HCT116 (cell line): ENCODE measurements around the gene FILIP1. TPM values are rescaled to one million over a fixed set of nuclear protein-coding genes. Genes with fewer than 3 reads are reported as not detected.

Experiments used
- ATAC-seq: fragments of 200-7000 bp; cut with Tn5 transposase; 2 replicates; pipeline ENCODE4 v1.9.1; 2020; ENCODE audit warnings: mild to moderate bottlenecking, moderate library complexity
- BruUV-seq: library from RNA; stranded (reverse); fragments of 400-500 nt; replicated peaks from 2 replicates; lab custom pipeline; 2021; lab: Mats Ljungman, UMichigan
- CTCF ChIA-PET: fragments of 300-600 bp; sonication (Branson Sonifier 250); formaldehyde crosslinking; loops from one replicate; lab custom pipeline; 2021; ENCODE audit warnings: antibody characterized with exemption; lab: Charles Lee
- POLR2A ChIA-PET: fragments of 300-600, 350-600 bp; sonication (Branson Sonifier 250); formaldehyde crosslinking; loops from one replicate; lab custom pipeline; 2021; ENCODE audit warnings: antibody characterized with exemption; lab: Charles Lee
- RAD21 ChIA-PET, 2 experiments: fragments of 300-600 bp; sonication (Branson Sonifier 250); formaldehyde crosslinking; loops; one replicate each; lab custom pipeline; 2023; ENCODE audit warnings: low total read pairs in 2 of 2; ENCODE audit not compliant: uncharacterized antibody in 2 of 2, unreplicated experiment in 2 of 2, low non-redundant PET in 1 of 2; lab: Charles Lee
- DNase-seq: peaks from one replicate; pipeline ENCODE4 v3.0.0-alpha.2; 2010; ENCODE audit warnings: low read depth, low spot score
- H2AFZ ChIP-seq: fragments of 200-600 bp; shearing (Covaris generic), sonication (generic); 2 replicates; pipeline ENCODE4 v1.6.1; 2017; ENCODE audit warnings: low read depth, mixed run types, mixed read lengths, antibody characterized with exemption, low read length; ENCODE audit not compliant: poor library complexity, severe bottlenecking
- H3K27ac ChIP-seq: 2 replicates; pipeline ENCODE4 v1.5.1; 2012; ENCODE audit warnings: low read depth, low read length
- H3K27me3 ChIP-seq: fragments of 200-600 bp; sonication (generic); 2 replicates; pipeline ENCODE4 v1.6.1; 2016; ENCODE audit warnings: mixed run types, low read length, mixed read lengths; ENCODE audit not compliant: insufficient read depth
- H3K36me3 ChIP-seq, 2 experiments: fragments of 200-500 bp in 1 of 2; fragments of 200-600 bp in 1 of 2; sonication (Bioruptor generic) in 1 of 2; sonication (generic) in 1 of 2; 2 replicates each; pipeline versions ENCODE4 v1.5.1 to v1.6.1; 2014 to 2016; ENCODE audit warnings: low read length in 2 of 2, inconsistent platforms in 1 of 2, mixed read lengths in 1 of 2, mixed run types in 1 of 2; ENCODE audit not compliant: insufficient read depth in 2 of 2, control insufficient read depth in 1 of 2
- H3K4me1 ChIP-seq, 2 experiments: fragments of 200-600 bp in 1 of 2; sonication (generic) in 1 of 2; 2 replicates each; pipeline versions ENCODE4 v1.5.1 to v1.6.1; 2012 to 2017; ENCODE audit warnings: low read length in 2 of 2, inconsistent platforms in 1 of 2, mild to moderate bottlenecking in 1 of 2, mixed read lengths in 1 of 2, mixed run types in 1 of 2, moderate library complexity in 1 of 2; ENCODE audit not compliant: insufficient read depth in 2 of 2, control insufficient read depth in 1 of 2
- H3K4me2 ChIP-seq: fragments of 200-600 bp; sonication (generic); 2 replicates; pipeline ENCODE4 v1.6.1; 2017; ENCODE audit warnings: mixed run types, low read length, mixed read lengths
- H3K4me3 ChIP-seq, 2 experiments: fragments of 200-600 bp in 1 of 2; sonication (generic) in 1 of 2; replicated peaks in 1 of 2; 2 replicates each; pipeline ENCODE4 v1.5.1; 2011 to 2016; ENCODE audit warnings: low read length in 2 of 2, control low read depth in 1 of 2, low read depth in 1 of 2, mild to moderate bottlenecking in 1 of 2, mixed read lengths in 1 of 2, mixed run types in 1 of 2
- H3K79me2 ChIP-seq: fragments of 200-600 bp; sonication (generic); 2 replicates; pipeline ENCODE4 v1.6.1; 2017; ENCODE audit warnings: mild to moderate bottlenecking, mixed run types, low read length, moderate library complexity, mixed read lengths; ENCODE audit not compliant: insufficient read depth
- H3K9ac ChIP-seq: fragments of 200-600 bp; sonication (generic); 2 replicates; pipeline ENCODE4 v1.6.1; 2016; ENCODE audit warnings: low read length, mixed read lengths
- H3K9me2 ChIP-seq: fragments of 200-600 bp; sonication (generic), shearing (Covaris generic); 2 replicates; pipeline ENCODE4 v1.6.1; 2017; ENCODE audit warnings: mixed run types, mild to moderate bottlenecking, moderate library complexity; ENCODE audit not compliant: insufficient read depth
- H3K9me3 ChIP-seq, 2 experiments: fragments of 200-500 bp in 1 of 2; fragments of 200-600 bp in 1 of 2; sonication (Bioruptor generic) in 1 of 2; sonication (generic) in 1 of 2; 2 replicates each; pipeline ENCODE4 v1.6.1; 2014 to 2017; ENCODE audit warnings: low read length in 2 of 2, mixed read lengths in 2 of 2, inconsistent platforms in 1 of 2, low read depth in 1 of 2, mild to moderate bottlenecking in 1 of 2, mixed run types in 1 of 2, moderate library complexity in 1 of 2; ENCODE audit not compliant: control insufficient read depth in 1 of 2, insufficient read depth in 1 of 2
- H4K20me1 ChIP-seq: fragments of 200-600 bp; sonication (generic), shearing (Covaris generic); 2 replicates; pipeline ENCODE4 v1.6.1; 2017; ENCODE audit warnings: mixed run types, mild to moderate bottlenecking, moderate library complexity; ENCODE audit not compliant: insufficient read depth
- CBX3 ChIP-seq: IDR thresholded peaks from 2 replicates; pipeline ENCODE4 v1.6.1; 2012; ENCODE audit warnings: low read depth
- EGR1 ChIP-seq: IDR thresholded peaks from 2 replicates; pipeline ENCODE4 v1.6.1; 2012; ENCODE audit warnings: low read depth
- EZH2phosphoT487 ChIP-seq: fragments of 200-600 bp; IDR thresholded peaks from 2 replicates; pipeline ENCODE4 v1.6.1; 2018; ENCODE audit warnings: antibody characterized with exemption, borderline replicate concordance
- JUND ChIP-seq: IDR thresholded peaks from 2 replicates; pipeline ENCODE4 v1.6.1; 2012
- POLR2A ChIP-seq: IDR thresholded peaks from 2 replicates; pipeline ENCODE4 v1.7.0; 2011; ENCODE audit warnings: borderline replicate concordance; ENCODE audit not compliant: insufficient read depth, insufficient read length; ENCODE audit errors: extremely low read depth
- RAD21 ChIP-seq: IDR thresholded peaks from 2 replicates; pipeline ENCODE4 v1.6.1; 2012; ENCODE audit warnings: low read depth, mild to moderate bottlenecking
- SIN3A ChIP-seq: IDR thresholded peaks from 2 replicates; pipeline ENCODE4 v1.6.1; 2012; ENCODE audit warnings: low read depth
- SP1 ChIP-seq: IDR thresholded peaks from 2 replicates; pipeline ENCODE4 v1.6.1; 2012; ENCODE audit warnings: low read depth
- SRF ChIP-seq: IDR thresholded peaks from 2 replicates; pipeline ENCODE4 v1.6.1; 2012; ENCODE audit warnings: low read depth
- TCF7L2 ChIP-seq: IDR thresholded peaks from 2 replicates; pipeline ENCODE4 v1.7.0; 2011; ENCODE audit warnings: borderline replicate concordance, inconsistent platforms; ENCODE audit not compliant: insufficient read depth, insufficient read length; ENCODE audit errors: extremely low read depth
- ZNF274 ChIP-seq: fragments of 200-500 bp; sonication (Bioruptor generic); IDR thresholded peaks from 2 replicates; pipeline ENCODE4 v1.6.1; 2014; ENCODE audit warnings: mild to moderate bottlenecking, low read depth, low read length, inconsistent platforms
- intact Hi-C: fragments of 100-400 bp; cut with micrococcal nuclease; formaldehyde crosslinking; loops from 2 replicates; pipeline ENCODE4 v1.10.0; 2022
- total RNA-seq: library from RNA; stranded (reverse); gene quantifications from one replicate; pipeline ENCODE4 v1.2.1, GENCODE V29; 2021; ENCODE audit not compliant: unreplicated experiment
- TF ChIP-seq, protein P1 (sequence below), 3 experiments: fragments of 200-600 bp in 1 of 3; sonication (generic) in 1 of 3; IDR thresholded peaks in 2 of 3; conservative IDR thresholded peaks in 1 of 3; 2 replicates each; pipeline ENCODE4 v1.5.1; 2012 to 2017; ENCODE audit warnings: low read depth in 2 of 3, low read length in 2 of 3, antibody characterized with exemption in 1 of 3, borderline replicate concordance in 1 of 3, control low read depth in 1 of 3, mild to moderate bottlenecking in 1 of 3, mixed read lengths in 1 of 3, mixed run types in 1 of 3, moderate library complexity in 1 of 3; ENCODE audit not compliant: insufficient read depth in 1 of 3
- TF ChIP-seq, protein P2 (sequence below): IDR thresholded peaks from 2 replicates; pipeline ENCODE4 v1.6.1; 2012; ENCODE audit warnings: low read depth
- TF ChIP-seq, protein P3 (sequence below): IDR thresholded peaks from 2 replicates; pipeline ENCODE4 v1.6.1; 2012

Gene FILIP1
- total RNA-seq, 1 experiment from 2014 or later: 0.05 TPM

DNA sequence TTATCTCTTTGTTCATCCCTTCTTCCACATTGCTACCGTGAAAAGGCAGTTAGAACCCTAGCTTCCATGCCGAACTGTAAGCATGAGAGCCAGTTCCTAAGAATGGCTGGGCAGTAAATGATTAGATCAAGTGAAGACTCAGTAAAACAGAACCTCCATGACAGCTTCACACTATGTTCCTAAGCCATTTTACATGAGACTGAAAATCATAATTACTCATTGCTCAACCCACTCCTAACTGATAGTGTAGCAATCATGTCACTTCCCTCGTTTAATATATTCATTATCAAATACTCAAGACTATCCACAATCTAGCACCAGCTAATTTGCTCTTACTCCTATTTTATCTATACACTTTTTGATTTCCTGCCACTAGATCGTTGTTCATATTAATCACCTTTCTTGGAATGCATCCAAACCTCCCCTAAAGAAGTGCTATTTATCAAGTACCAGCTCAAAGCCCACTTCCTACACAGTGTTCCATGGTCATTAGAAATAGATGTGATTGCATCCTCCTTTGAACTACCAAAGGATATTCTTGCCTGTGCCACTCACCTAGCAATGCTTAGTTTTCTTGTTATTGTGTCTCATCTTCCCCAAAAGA, 215.0 kb downstream of the FILIP1 start:
- no peak for TF ChIP-seq SRF
- no peak overlapping the region for H2AFZ ChIP-seq
- H3K4me1 ChIP-seq: peaks cover 6 to 14% of the 10 kb centered on the region in 2 experiments; a peak in 3 of 4 replicates
- no peak overlapping the region for H3K4me2 ChIP-seq
- BruUV-seq: no TSS peak
- H3K27me3 ChIP-seq: no peaks in the 10 kb centered on the region
- H4K20me1 ChIP-seq: no peaks in the 10 kb centered on the region
- 0 out of 4 replicates have a peak, but pooled peaks cover 0 to 3% of the 10 kb centered on the region in 2 experiments for H3K36me3 ChIP-seq
- no peak overlapping the region for H3K9ac ChIP-seq
- ChIA-PET RAD21 (interaction anchor here in 1 of 2 experiments (0.6 kb wide), 1 partner anchor 34 kb away, joined by 3 read pairs; no protein-coding TSS in a partner anchor), POLR2A (interaction anchor here (0.6 kb wide), 1 partner anchor 701 kb away, joined by 4 read pairs; no protein-coding TSS in a partner anchor), CTCF (interaction anchor here (1.6 kb wide), 1 partner anchor 11 kb away, joined by 6 read pairs; no protein-coding TSS in a partner anchor)
- ATAC-seq (no peak), DNase-seq (no peak)
- no peak overlapping the region for H3K4me3 ChIP-seq
- H3K27ac ChIP-seq: no peak overlapping the region
- H3K9me2 ChIP-seq: no peaks in the 10 kb centered on the region
- no peaks in the 10 kb centered on the region for H3K9me3 ChIP-seq
- peaks cover 97% of the 10 kb centered on the region for H3K79me2 ChIP-seq
- intact Hi-C loops: no loop called here

DNA sequence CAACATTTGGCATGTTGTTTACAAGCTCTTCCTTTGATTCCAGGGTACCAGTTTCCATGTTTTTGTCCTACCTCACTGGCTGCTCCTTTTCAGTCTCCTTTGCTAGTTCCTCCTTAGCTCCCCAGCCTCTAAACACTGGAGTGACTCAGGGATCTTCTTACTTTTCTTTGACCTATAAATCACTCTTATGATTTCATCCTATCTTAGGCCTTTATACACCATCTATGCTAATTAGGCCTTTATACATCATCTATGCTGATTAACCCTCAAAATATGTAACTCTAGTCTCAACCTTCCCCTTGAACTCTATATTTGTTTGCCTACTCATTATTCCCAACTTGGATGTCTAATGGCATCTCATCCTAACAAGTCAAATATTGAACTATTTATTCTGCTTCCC, 218.5 kb downstream of the FILIP1 start:
- ATAC-seq (no peak), DNase-seq (no peak)
- ChIA-PET POLR2A (no interaction called here), CTCF (no interaction called here), RAD21 (no interaction called here)
- Histone ChIP-seq H3K9me3 (peaks cover 0 to 6% of the 10 kb centered on the region in 2 experiments; a peak in 1 of 4 replicates), H3K27me3 (no peaks in the 10 kb centered on the region), H3K4me2 (no peak overlapping the region), H2AFZ (no peak overlapping the region), H3K27ac (no peak overlapping the region), H3K79me2 (peaks cover 95% of the 10 kb centered on the region), H3K9me2 (no peaks in the 10 kb centered on the region), H3K9ac (no peak overlapping the region), H3K36me3 (peaks cover 0 to 15% of the 10 kb centered on the region in 2 experiments; a peak in 2 of 4 replicates), H3K4me1 (peaks cover 0 to 4% of the 10 kb centered on the region in 2 experiments; a peak in 1 of 4 replicates), H4K20me1 (no peaks in the 10 kb centered on the region), H3K4me3 (no peak overlapping the region)
- intact Hi-C loops: no loop called here
- BruUV-seq: no TSS peak
- TF ChIP-seq EZH2phosphoT487: no peak
- TF ChIP-seq, protein P1, sequence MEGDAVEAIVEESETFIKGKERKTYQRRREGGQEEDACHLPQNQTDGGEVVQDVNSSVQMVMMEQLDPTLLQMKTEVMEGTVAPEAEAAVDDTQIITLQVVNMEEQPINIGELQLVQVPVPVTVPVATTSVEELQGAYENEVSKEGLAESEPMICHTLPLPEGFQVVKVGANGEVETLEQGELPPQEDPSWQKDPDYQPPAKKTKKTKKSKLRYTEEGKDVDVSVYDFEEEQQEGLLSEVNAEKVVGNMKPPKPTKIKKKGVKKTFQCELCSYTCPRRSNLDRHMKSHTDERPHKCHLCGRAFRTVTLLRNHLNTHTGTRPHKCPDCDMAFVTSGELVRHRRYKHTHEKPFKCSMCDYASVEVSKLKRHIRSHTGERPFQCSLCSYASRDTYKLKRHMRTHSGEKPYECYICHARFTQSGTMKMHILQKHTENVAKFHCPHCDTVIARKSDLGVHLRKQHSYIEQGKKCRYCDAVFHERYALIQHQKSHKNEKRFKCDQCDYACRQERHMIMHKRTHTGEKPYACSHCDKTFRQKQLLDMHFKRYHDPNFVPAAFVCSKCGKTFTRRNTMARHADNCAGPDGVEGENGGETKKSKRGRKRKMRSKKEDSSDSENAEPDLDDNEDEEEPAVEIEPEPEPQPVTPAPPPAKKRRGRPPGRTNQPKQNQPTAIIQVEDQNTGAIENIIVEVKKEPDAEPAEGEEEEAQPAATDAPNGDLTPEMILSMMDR (IDR thresholded peaks at IDR 0.05 in 2 of 3, conservative IDR thresholded peaks at IDR 0.05 in 1 of 3; ENCODE audit: borderline replicate concordance in 1 of 3, insufficient read depth in 1 of 3, low read depth in 2 of 3, low read length in 2 of 3): no peak
- no peak for TF ChIP-seq RAD21
- no peak for TF ChIP-seq ZNF274
- TF ChIP-seq SP1: no peak
- TF ChIP-seq SIN3A: no peak
- TF ChIP-seq TCF7L2: no peak
- no peak for TF ChIP-seq POLR2A
- TF ChIP-seq JUND: no peak
- TF ChIP-seq CBX3: no peak
- TF ChIP-seq, protein P2, sequence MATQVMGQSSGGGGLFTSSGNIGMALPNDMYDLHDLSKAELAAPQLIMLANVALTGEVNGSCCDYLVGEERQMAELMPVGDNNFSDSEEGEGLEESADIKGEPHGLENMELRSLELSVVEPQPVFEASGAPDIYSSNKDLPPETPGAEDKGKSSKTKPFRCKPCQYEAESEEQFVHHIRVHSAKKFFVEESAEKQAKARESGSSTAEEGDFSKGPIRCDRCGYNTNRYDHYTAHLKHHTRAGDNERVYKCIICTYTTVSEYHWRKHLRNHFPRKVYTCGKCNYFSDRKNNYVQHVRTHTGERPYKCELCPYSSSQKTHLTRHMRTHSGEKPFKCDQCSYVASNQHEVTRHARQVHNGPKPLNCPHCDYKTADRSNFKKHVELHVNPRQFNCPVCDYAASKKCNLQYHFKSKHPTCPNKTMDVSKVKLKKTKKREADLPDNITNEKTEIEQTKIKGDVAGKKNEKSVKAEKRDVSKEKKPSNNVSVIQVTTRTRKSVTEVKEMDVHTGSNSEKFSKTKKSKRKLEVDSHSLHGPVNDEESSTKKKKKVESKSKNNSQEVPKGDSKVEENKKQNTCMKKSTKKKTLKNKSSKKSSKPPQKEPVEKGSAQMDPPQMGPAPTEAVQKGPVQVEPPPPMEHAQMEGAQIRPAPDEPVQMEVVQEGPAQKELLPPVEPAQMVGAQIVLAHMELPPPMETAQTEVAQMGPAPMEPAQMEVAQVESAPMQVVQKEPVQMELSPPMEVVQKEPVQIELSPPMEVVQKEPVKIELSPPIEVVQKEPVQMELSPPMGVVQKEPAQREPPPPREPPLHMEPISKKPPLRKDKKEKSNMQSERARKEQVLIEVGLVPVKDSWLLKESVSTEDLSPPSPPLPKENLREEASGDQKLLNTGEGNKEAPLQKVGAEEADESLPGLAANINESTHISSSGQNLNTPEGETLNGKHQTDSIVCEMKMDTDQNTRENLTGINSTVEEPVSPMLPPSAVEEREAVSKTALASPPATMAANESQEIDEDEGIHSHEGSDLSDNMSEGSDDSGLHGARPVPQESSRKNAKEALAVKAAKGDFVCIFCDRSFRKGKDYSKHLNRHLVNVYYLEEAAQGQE: no peak
- TF ChIP-seq SRF: no peak
- TF ChIP-seq, protein P3, sequence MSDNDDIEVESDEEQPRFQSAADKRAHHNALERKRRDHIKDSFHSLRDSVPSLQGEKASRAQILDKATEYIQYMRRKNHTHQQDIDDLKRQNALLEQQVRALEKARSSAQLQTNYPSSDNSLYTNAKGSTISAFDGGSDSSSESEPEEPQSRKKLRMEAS: no peak
- TF ChIP-seq EGR1: no peak
